ENCODE measurements around the gene SCN2A. TPM values are rescaled to one million over a fixed set of nuclear protein-coding genes. Genes with fewer than 3 reads are reported as not detected.

SCN2A gene
- total RNA-seq, 1 experiment from 2014 or later, result 0.39 TPM

DNA sequence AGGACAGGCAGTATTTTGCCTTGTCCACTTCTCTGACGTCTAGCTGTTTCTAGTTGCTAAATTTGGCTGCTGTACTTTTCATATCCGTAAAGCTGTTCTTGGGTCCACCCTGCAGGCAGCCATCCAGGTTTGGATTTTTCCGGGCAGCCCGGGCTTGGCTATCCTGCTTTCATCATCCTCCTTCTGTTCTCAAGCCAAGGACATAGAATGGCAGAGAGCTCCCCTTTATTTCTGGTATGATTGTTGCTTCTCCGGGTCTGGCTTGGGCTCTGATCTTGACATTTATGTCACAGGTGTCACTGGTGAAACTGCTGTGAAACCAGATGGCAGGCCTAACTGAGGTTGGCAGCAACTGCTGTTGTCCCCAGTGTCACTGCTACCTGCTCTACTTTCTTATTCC is 35.5 kb downstream of the SCN2A start (continued):
- TF ChIP-seq, protein P1, sequence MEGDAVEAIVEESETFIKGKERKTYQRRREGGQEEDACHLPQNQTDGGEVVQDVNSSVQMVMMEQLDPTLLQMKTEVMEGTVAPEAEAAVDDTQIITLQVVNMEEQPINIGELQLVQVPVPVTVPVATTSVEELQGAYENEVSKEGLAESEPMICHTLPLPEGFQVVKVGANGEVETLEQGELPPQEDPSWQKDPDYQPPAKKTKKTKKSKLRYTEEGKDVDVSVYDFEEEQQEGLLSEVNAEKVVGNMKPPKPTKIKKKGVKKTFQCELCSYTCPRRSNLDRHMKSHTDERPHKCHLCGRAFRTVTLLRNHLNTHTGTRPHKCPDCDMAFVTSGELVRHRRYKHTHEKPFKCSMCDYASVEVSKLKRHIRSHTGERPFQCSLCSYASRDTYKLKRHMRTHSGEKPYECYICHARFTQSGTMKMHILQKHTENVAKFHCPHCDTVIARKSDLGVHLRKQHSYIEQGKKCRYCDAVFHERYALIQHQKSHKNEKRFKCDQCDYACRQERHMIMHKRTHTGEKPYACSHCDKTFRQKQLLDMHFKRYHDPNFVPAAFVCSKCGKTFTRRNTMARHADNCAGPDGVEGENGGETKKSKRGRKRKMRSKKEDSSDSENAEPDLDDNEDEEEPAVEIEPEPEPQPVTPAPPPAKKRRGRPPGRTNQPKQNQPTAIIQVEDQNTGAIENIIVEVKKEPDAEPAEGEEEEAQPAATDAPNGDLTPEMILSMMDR (IDR thresholded peaks at IDR 0.05), result no peak
- TF ChIP-seq NR1H2 (CRISPR knock-in tag; IDR thresholded peaks at IDR 0.05), result no peak

DNA sequence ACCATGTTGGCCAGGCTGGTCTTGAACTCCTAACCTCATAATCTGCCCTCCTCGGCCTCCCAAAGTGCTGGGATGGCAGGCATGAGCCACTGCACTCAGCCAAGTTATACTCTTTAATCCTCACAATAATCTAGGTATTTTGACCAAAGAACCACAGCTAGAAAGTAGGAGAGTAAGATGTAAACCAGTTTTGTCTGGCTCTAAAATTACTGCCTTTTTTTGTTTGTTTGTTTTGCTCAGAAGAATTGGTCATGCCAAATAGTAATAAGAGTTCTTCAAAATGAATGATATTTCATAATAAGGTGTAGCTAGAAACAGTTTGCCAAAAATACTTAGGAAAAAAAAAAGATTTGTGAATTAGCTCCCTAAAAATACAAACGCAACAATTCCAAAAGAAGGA is 36.7 kb downstream of the SCN2A start:
- CTCF ChIA-PET, result no interaction called here
- TF ChIP-seq, protein P2, sequence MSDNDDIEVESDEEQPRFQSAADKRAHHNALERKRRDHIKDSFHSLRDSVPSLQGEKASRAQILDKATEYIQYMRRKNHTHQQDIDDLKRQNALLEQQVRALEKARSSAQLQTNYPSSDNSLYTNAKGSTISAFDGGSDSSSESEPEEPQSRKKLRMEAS (CRISPR knock-in tag; IDR thresholded peaks at IDR 0.05), result no peak
- no peak for TF ChIP-seq ETV6 (CRISPR knock-in tag; IDR thresholded peaks at IDR 0.05)
- no peak for TF ChIP-seq SMAD3 (CRISPR knock-in tag; IDR thresholded peaks at IDR 0.05; ENCODE audit: borderline replicate concordance)
- no peak for TF ChIP-seq JUN (CRISPR knock-in tag; IDR thresholded peaks at IDR 0.05)
- TF ChIP-seq, protein P3, sequence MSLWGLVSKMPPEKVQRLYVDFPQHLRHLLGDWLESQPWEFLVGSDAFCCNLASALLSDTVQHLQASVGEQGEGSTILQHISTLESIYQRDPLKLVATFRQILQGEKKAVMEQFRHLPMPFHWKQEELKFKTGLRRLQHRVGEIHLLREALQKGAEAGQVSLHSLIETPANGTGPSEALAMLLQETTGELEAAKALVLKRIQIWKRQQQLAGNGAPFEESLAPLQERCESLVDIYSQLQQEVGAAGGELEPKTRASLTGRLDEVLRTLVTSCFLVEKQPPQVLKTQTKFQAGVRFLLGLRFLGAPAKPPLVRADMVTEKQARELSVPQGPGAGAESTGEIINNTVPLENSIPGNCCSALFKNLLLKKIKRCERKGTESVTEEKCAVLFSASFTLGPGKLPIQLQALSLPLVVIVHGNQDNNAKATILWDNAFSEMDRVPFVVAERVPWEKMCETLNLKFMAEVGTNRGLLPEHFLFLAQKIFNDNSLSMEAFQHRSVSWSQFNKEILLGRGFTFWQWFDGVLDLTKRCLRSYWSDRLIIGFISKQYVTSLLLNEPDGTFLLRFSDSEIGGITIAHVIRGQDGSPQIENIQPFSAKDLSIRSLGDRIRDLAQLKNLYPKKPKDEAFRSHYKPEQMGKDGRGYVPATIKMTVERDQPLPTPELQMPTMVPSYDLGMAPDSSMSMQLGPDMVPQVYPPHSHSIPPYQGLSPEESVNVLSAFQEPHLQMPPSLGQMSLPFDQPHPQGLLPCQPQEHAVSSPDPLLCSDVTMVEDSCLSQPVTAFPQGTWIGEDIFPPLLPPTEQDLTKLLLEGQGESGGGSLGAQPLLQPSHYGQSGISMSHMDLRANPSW (CRISPR knock-in tag; conservative IDR thresholded peaks at IDR 0.05; ENCODE audit: low read depth), result no peak
- TF ChIP-seq HMGA2 (CRISPR knock-in tag; IDR thresholded peaks at IDR 0.05), result no peak
- TF ChIP-seq, protein P4, sequence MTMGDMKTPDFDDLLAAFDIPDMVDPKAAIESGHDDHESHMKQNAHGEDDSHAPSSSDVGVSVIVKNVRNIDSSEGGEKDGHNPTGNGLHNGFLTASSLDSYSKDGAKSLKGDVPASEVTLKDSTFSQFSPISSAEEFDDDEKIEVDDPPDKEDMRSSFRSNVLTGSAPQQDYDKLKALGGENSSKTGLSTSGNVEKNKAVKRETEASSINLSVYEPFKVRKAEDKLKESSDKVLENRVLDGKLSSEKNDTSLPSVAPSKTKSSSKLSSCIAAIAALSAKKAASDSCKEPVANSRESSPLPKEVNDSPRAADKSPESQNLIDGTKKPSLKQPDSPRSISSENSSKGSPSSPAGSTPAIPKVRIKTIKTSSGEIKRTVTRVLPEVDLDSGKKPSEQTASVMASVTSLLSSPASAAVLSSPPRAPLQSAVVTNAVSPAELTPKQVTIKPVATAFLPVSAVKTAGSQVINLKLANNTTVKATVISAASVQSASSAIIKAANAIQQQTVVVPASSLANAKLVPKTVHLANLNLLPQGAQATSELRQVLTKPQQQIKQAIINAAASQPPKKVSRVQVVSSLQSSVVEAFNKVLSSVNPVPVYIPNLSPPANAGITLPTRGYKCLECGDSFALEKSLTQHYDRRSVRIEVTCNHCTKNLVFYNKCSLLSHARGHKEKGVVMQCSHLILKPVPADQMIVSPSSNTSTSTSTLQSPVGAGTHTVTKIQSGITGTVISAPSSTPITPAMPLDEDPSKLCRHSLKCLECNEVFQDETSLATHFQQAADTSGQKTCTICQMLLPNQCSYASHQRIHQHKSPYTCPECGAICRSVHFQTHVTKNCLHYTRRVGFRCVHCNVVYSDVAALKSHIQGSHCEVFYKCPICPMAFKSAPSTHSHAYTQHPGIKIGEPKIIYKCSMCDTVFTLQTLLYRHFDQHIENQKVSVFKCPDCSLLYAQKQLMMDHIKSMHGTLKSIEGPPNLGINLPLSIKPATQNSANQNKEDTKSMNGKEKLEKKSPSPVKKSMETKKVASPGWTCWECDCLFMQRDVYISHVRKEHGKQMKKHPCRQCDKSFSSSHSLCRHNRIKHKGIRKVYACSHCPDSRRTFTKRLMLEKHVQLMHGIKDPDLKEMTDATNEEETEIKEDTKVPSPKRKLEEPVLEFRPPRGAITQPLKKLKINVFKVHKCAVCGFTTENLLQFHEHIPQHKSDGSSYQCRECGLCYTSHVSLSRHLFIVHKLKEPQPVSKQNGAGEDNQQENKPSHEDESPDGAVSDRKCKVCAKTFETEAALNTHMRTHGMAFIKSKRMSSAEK (CRISPR knock-in tag; IDR thresholded peaks at IDR 0.05; ENCODE audit: borderline replicate concordance), result no peak
- TF ChIP-seq, protein P5, sequence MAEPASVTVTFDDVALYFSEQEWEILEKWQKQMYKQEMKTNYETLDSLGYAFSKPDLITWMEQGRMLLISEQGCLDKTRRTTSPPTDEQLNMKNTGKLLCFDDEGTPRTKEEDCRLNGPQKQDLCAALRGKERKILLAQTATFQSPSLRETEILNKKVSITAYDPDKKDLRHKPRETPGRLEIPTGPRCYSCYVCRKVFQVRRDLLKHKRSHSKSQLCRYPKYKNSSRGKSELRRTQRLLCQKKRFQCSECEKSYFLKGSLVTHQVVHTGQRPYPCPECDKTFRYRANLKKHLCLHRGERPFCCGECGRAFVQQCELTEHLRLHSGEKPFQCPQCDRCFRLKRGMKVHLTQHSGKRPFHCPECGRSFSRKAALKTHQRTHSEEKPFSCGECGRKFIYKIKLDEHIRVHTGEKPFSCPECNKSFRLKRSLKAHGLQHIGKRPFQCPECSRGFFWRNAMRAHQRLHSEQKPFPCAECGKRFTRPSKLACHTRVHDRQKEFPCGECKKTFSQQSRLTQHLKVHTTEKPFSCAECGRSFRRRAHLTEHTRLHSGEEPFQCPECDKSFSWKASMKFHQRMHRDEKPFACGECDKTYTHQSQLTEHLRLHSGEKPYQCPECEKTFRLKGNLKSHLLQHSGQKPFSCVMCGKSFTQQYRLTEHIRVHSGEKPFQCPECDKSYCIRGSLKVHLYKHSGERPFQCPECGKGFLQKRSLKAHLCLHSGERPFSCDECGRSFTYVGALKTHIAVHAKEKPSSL (CRISPR knock-in tag; conservative IDR thresholded peaks at IDR 0.05), result no peak
- TF ChIP-seq, protein P6, sequence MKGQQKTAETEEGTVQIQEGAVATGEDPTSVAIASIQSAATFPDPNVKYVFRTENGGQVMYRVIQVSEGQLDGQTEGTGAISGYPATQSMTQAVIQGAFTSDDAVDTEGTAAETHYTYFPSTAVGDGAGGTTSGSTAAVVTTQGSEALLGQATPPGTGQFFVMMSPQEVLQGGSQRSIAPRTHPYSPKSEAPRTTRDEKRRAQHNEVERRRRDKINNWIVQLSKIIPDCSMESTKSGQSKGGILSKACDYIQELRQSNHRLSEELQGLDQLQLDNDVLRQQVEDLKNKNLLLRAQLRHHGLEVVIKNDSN (CRISPR knock-in tag; IDR thresholded peaks at IDR 0.05), result no peak
- no peak for TF ChIP-seq IRF2 (CRISPR knock-in tag; IDR thresholded peaks at IDR 0.05; ENCODE audit: borderline replicate concordance, low read depth)
- no peak for TF ChIP-seq ZNF232 (CRISPR knock-in tag; IDR thresholded peaks at IDR 0.05)
- DNase-seq (ENCODE audit: low spot score) (no peak), ATAC-seq (no peak)
- Mint-ChIP-seq H3K4me3 (no peak overlapping the region), H3K27ac (no peak overlapping the region), H3K36me3 (no peaks in the 10 kb centered on the region), H3K27me3 (ENCODE audit: low read depth) (no peaks in the 10 kb centered on the region), H3K9me3 (peaks cover 10% of the 10 kb centered on the region), H3K4me1 (no peaks in the 10 kb centered on the region)
- POLR2A ChIA-PET, result no interaction called here

Data from WTC11 (cell line).